Measurements from ENCODE around the gene CDC42BPA.

- TF ChIP-seq TBP (IDR thresholded peaks at IDR 0.05; ENCODE audit: low read depth, low read length) (no peak), EP300 (IDR thresholded peaks at IDR 0.05; ENCODE audit: borderline replicate concordance in 1 of 2, low read depth in 2 of 2, low read length in 2 of 2) (no peak), JUND (IDR thresholded peaks at IDR 0.05; ENCODE audit: low read length) (no peak), EGR1 (IDR thresholded peaks at IDR 0.05; ENCODE audit: borderline replicate concordance, low read depth, low read length) (no peak), RAD21 (IDR thresholded peaks at IDR 0.05 in 1 of 2, conservative IDR thresholded peaks at IDR 0.05 in 1 of 2; ENCODE audit: low read depth in 2 of 2, low read length in 2 of 2) (no peak), RXRA (IDR thresholded peaks at IDR 0.05; ENCODE audit: insufficient read depth, low read depth, low read length) (no peak), CEBPB (IDR thresholded peaks at IDR 0.05; ENCODE audit: low read depth, low read length) (no peak), TCF12 (IDR thresholded peaks at IDR 0.05; ENCODE audit: low read depth, low read length) (no peak), ASH2L (IDR thresholded peaks at IDR 0.05; ENCODE audit: low read length) (no peak), ATF2 (IDR thresholded peaks at IDR 0.05; ENCODE audit: low read length) (no peak), CTCF (IDR thresholded peaks at IDR 0.05; ENCODE audit: control extremely low read depth in 1 of 3, insufficient read depth in 1 of 3, low read depth in 1 of 3, low read length in 3 of 3) (no peak), SP1 (IDR thresholded peaks at IDR 0.05; ENCODE audit: low read depth, low read length) (no peak)
Measured at GRCh38 chr1:227363825-227364224, 45.5 kb upstream of the CDC42BPA start.

Data from H1 (cell line).